OCI-LY7 (cell line): Measurements from ENCODE around the gene LRRC37A.
"Not testable (repeated sequence)": the region's sequence is repeated elsewhere in the genome, so short reads cannot be mapped to it uniquely, and the experiment has no call there.

ENCODE experiments used
- CTCF ChIP-seq: fragments of 200-600 bp; sonication (generic); conservative IDR thresholded peaks from 2 replicates; pipeline ENCODE4 v1.5.1; 2014; ENCODE audit warnings: mild to moderate bottlenecking, antibody characterized with exemption, low read length, moderate library complexity, mixed read lengths
- EZH2phosphoT487 ChIP-seq: fragments of 200-600 bp; sonication (generic); IDR thresholded peaks from 2 replicates; pipeline ENCODE4 v1.6.1; 2018; ENCODE audit warnings: low read depth, borderline replicate concordance, mild to moderate bottlenecking, mixed run types, antibody characterized with exemption, low read length, moderate library complexity, mixed read lengths

GRCh38 chr17:46361755-46362154 lies 66.8 kb downstream of the LRRC37A start, which contains the start of gene ARL17B:
- TF ChIP-seq CTCF, EZH2phosphoT487: not testable (repeated sequence)
